T-cell (primary cell): Measurements from ENCODE around the gene NRG4. TPM values are rescaled to one million over a fixed set of nuclear protein-coding genes. Genes with fewer than 3 reads are reported as not detected.
A peak's percentile ranks its signal among the peaks of the same experiment; 100 is the strongest.
"Not testable (repeated sequence)": the region's sequence is repeated elsewhere in the genome, so short reads cannot be mapped to it uniquely, and the experiment has no call there.

Source experiments
- ATAC-seq, 4 experiments: fragments of 200-7000 bp in 3 of 4; fragments of 150-1000 bp in 1 of 4; cut with Tn5 transposase; replicated peaks in 1 of 4; 1 replicate in 3 of 4; 2 replicates in 1 of 4; pipeline ENCODE4 v1.10.0; 2021; ENCODE audit warnings: moderate library complexity in 3 of 4, mild to moderate bottlenecking in 2 of 4, moderate number of reproducible peaks in 1 of 4
- CTCF ChIA-PET, 2 donors: fragments of 300-600 bp; sonication (Branson Sonifier 250); formaldehyde crosslinking; loops; one replicate each; lab custom pipeline; 2022; ENCODE audit warnings: antibody characterized with exemption in 2 of 2; lab: Charles Lee
- POLR2A ChIA-PET, 2 donors: fragments of 300-600 bp; sonication (Branson Sonifier 250); formaldehyde crosslinking; loops; one replicate each; lab custom pipeline; 2022; ENCODE audit warnings: antibody characterized with exemption in 2 of 2; lab: Charles Lee
- DNase-seq, 35 experiments: peaks; one replicate each; pipeline versions ENCODE4 v3.0.0 to v3.0.0-alpha.2; 2013 to 2023
- H3K27ac ChIP-seq: one replicate; pipeline ENCODE4 v1.5.1; 2013; ENCODE audit warnings: low read length
- H3K27me3 ChIP-seq, 2 experiments: replicated peaks in 1 of 2; 1 replicate in 1 of 2; 2 replicates in 1 of 2; pipeline versions ENCODE4 v1.6.1 to v1.7.0; 2013; ENCODE audit warnings: low read length in 1 of 2, mixed read lengths in 1 of 2; ENCODE audit not compliant: control insufficient read depth in 2 of 2, insufficient read depth in 2 of 2; ENCODE audit errors: extremely low read depth in 1 of 2
- H3K36me3 ChIP-seq, 2 donors: 1 replicate in 1 of 2; 2 replicates in 1 of 2; pipeline versions ENCODE4 v1.6.1 to v1.7.0; 2013; ENCODE audit warnings: low read length in 1 of 2; ENCODE audit not compliant: control insufficient read depth in 2 of 2, insufficient read depth in 1 of 2; ENCODE audit errors: extremely low read depth in 1 of 2
- H3K4me1 ChIP-seq, 2 experiments: 1 replicate in 1 of 2; 2 replicates in 1 of 2; pipeline versions ENCODE4 v1.6.1 to v1.7.0; 2013; ENCODE audit warnings: low read length in 2 of 2, mixed read lengths in 1 of 2; ENCODE audit not compliant: insufficient read depth in 2 of 2, control insufficient read depth in 1 of 2; ENCODE audit errors: extremely low read depth in 1 of 2
- H3K4me3 ChIP-seq, 2 donors: 1 replicate in 1 of 2; 2 replicates in 1 of 2; pipeline versions ENCODE4 v1.5.1 to v1.7.0; 2013; ENCODE audit warnings: mild to moderate bottlenecking in 2 of 2, low read length in 1 of 2, moderate library complexity in 1 of 2; ENCODE audit not compliant: control insufficient read depth in 1 of 2; ENCODE audit errors: extremely low read depth in 1 of 2
- H3K9me3 ChIP-seq: 2 replicates; pipeline ENCODE4 v1.7.0; 2013
- H3K27ac Mint-ChIP-seq, 2 donors: one replicate each; pipeline ENCODE4 v1.8.0; 2020 to 2021; ENCODE audit warnings: mild to moderate bottlenecking in 2 of 2, mixed read lengths in 2 of 2
- H3K27me3 Mint-ChIP-seq, 2 donors: one replicate each; pipeline ENCODE4 v1.8.0; 2021 to 2022; ENCODE audit warnings: mixed read lengths in 2 of 2
- H3K36me3 Mint-ChIP-seq: one replicate; pipeline ENCODE4 v1.8.0; 2021; ENCODE audit warnings: mixed read lengths
- H3K4me1 Mint-ChIP-seq, 3 donors: one replicate each; pipeline ENCODE4 v1.8.0; 2020 to 2022; ENCODE audit warnings: mixed read lengths in 3 of 3, mild to moderate bottlenecking in 1 of 3
- H3K4me3 Mint-ChIP-seq, 3 donors: one replicate each; pipeline ENCODE4 v1.8.0; 2020 to 2022; ENCODE audit warnings: mild to moderate bottlenecking in 3 of 3, mixed read lengths in 3 of 3, moderate library complexity in 3 of 3
- H3K9me3 Mint-ChIP-seq, 3 donors: one replicate each; pipeline ENCODE4 v1.8.0; 2020 to 2022; ENCODE audit warnings: mixed read lengths in 3 of 3
- WGBS: methylation state at CpG from one replicate; pipeline ENCODE4 v1.1.5; 2013; ENCODE audit warnings: missing lambda C conversion rate; ENCODE audit not compliant: insufficient coverage; 5-methylcytosine and 5-hydroxymethylcytosine counted together
- total RNA-seq, 35 experiments: library from RNA in 6 of 35; stranded (reverse) in 6 of 35; fragments of 120-200 nt in 1 of 35; gene quantifications; one replicate each; pipeline versions ENCODE4 v1.2.1 to v1.2.4 and lab custom pipeline; 2013 to 2026

NRG4 gene
- total RNA-seq, 5 donors from 2014 or later (not counting 1 experiment from before 2014, with no cell fraction given) = 0.06 to 0.20 (median 0.09) TPM; not detected in 2

DNA sequence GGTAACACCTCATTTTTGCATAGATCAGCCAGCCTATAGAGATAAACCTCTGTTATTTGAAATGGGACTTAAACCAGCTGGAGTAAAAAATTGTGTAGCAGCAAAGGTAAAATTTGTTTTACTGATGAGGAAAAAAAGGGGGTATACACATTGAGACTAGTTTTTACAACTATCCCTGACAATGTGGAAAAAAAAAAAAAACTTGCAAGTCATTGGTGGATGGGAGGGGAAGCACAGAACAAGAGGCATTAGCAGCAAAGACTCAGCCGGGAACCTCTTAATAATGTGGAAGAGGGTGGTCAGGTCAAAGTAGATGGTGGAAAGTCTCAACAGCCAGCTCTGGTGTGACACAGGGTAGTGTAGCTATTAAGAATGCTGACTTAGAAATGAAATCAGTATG, 94.1 kb downstream of the NRG4 start:
- no peaks in the 10 kb centered on the region for H3K9me3 Mint-ChIP-seq
- ChIA-PET POLR2A (no interaction called here), CTCF (interaction anchor here in 1 of 2 donors (0.7 kb wide), 1 partner anchor 130 kb away, joined by 4 read pairs; no protein-coding TSS in a partner anchor)
- Histone ChIP-seq H3K27me3 (no peaks in the 10 kb centered on the region), H3K36me3 (peaks cover 7 to 39% of the 10 kb centered on the region in 2 donors), H3K9me3 (no peaks in the 10 kb centered on the region), H3K27ac (no peak overlapping the region), H3K4me1 (no peaks in the 10 kb centered on the region), H3K4me3 (no peak overlapping the region)
- no peak for ATAC-seq
- no peak overlapping the region for H3K27ac Mint-ChIP-seq
- no peaks in the 10 kb centered on the region for H3K27me3 Mint-ChIP-seq
- peaks cover 9 to 11% (median 10%) of the 10 kb centered on the region in 3 donors for H3K4me1 Mint-ChIP-seq
- DNase-seq = no peak
- no peak overlapping the region for H3K4me3 Mint-ChIP-seq
- WGBS = 100% methylated on average over 1 of the region's 1 CpG
- peaks cover 53% of the 10 kb centered on the region for H3K36me3 Mint-ChIP-seq

DNA sequence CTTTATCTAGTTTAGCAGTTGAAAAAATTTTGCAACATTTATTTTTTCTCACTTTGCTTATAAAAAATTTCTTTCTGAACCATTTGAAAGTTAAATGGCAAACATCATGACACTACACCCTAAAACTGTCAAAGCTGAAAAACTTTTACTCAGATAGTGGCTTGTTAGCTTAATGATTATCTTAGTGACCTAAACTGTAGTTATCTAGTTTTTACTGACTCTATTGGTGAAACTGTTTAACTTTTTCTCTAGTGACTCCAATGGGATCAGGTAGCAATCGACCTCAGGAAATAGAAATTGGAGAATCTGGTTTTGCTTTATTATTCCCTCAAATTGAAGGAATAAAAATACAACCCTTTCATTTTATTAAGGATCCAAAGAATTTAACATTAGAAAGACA, 95.2 kb downstream of the NRG4 start:
- no peaks in the 10 kb centered on the region for H3K4me1 ChIP-seq
- no peaks in the 10 kb centered on the region for H3K9me3 ChIP-seq
- Mint-ChIP-seq H3K27me3 (no peaks in the 10 kb centered on the region), H3K36me3 (peaks cover 57% of the 10 kb centered on the region), H3K4me3 (no peak overlapping the region), H3K4me1 (peaks cover 10 to 12% (median 12%) of the 10 kb centered on the region in 3 donors), H3K27ac (no peak overlapping the region), H3K9me3 (peaks cover 0 to 1% (median 0%) of the 10 kb centered on the region in 3 donors)
- WGBS = no CpG with 5 or more reads among the region's 1 CpG
- DNase-seq = no peak
- no peak for ATAC-seq
- no peak overlapping the region for H3K27ac ChIP-seq
- H3K36me3 ChIP-seq = peaks cover 7 to 41% of the 10 kb centered on the region in 2 donors
- ChIA-PET CTCF (no interaction called here), POLR2A (no interaction called here)
- no peaks in the 10 kb centered on the region for H3K27me3 ChIP-seq
- H3K4me3 ChIP-seq = no peak overlapping the region

DNA sequence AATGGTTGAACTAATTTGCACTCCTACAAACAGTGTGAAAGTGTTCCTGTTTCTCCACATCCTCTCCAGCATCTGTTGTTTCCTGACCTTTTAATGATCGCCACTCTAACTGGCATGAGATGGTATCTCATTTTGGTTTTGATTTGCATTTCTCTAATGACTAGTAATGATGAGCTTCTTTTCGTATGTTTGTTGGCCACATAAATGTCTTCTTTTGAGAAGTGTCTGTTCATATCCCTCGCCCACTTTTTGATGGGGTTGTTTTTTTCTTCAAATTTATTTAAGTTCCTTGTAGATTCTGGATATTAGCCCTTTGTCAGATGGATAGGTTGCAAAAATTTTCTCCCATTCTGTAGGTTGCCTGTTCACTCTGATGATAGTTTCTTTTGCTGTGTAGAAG, 101.9 kb downstream of the NRG4 start:
- H3K36me3 Mint-ChIP-seq = peaks cover 60% of the 10 kb centered on the region
- H3K27ac Mint-ChIP-seq, H3K9me3 ChIP-seq, DNase-seq, H3K9me3 Mint-ChIP-seq, H3K27me3 ChIP-seq, H3K4me3 Mint-ChIP-seq, CTCF ChIA-PET, POLR2A ChIA-PET, H3K27me3 Mint-ChIP-seq, H3K27ac ChIP-seq, H3K4me3 ChIP-seq, H3K4me1 ChIP-seq, ATAC-seq: not testable (repeated sequence)
- H3K36me3 ChIP-seq = peaks cover 6 to 34% of the 10 kb centered on the region in 2 donors
- H3K4me1 Mint-ChIP-seq = peaks cover 49 to 54% (median 53%) of the 10 kb centered on the region in 3 donors
- WGBS = no CpG with 5 or more reads among the region's 3 CpGs

DNA sequence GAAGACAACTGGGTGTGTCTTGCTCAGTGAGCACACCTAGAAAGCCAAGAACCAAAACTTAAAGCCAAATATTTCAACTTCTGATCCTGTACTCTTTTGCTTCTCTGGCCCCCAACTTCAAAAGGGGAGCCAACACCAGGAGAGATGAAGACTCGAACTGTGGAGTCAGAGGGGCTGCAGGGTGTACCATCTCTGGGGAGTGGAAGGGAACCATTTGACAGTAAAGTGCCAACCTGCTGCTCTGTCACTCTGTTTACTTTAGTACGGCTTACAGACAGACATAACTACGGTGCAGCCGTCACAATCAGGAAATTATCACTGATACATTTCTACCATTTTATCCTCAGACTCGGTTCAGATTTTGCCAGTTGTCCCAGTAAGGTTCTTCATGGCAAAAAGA, 107.0 kb downstream of the NRG4 start:
- Histone ChIP-seq H3K27me3 (no peaks in the 10 kb centered on the region), H3K4me3 (no peak overlapping the region), H3K27ac (no peak overlapping the region), H3K4me1 (peaks cover 5 to 20% of the 10 kb centered on the region in 2 experiments), H3K36me3 (peaks cover 6 to 19% of the 10 kb centered on the region in 2 donors), H3K9me3 (peaks cover 2% of the 10 kb centered on the region)
- Mint-ChIP-seq H3K36me3 (peaks cover 18% of the 10 kb centered on the region), H3K4me1 (peaks cover 59 to 69% (median 62%) of the 10 kb centered on the region in 3 donors), H3K9me3 (no peaks in the 10 kb centered on the region), H3K4me3 (peak overlapping the region; percentile 96 to 99 (median 98)), H3K27me3 (no peaks in the 10 kb centered on the region), H3K27ac (peak overlapping the region; percentile 38 to 86)
- WGBS = 98% methylated on average over 4 of the region's 5 CpGs
- CTCF ChIA-PET = no interaction called here
- POLR2A ChIA-PET = no interaction called here
- ATAC-seq (no peak), DNase-seq (no peak)

DNA sequence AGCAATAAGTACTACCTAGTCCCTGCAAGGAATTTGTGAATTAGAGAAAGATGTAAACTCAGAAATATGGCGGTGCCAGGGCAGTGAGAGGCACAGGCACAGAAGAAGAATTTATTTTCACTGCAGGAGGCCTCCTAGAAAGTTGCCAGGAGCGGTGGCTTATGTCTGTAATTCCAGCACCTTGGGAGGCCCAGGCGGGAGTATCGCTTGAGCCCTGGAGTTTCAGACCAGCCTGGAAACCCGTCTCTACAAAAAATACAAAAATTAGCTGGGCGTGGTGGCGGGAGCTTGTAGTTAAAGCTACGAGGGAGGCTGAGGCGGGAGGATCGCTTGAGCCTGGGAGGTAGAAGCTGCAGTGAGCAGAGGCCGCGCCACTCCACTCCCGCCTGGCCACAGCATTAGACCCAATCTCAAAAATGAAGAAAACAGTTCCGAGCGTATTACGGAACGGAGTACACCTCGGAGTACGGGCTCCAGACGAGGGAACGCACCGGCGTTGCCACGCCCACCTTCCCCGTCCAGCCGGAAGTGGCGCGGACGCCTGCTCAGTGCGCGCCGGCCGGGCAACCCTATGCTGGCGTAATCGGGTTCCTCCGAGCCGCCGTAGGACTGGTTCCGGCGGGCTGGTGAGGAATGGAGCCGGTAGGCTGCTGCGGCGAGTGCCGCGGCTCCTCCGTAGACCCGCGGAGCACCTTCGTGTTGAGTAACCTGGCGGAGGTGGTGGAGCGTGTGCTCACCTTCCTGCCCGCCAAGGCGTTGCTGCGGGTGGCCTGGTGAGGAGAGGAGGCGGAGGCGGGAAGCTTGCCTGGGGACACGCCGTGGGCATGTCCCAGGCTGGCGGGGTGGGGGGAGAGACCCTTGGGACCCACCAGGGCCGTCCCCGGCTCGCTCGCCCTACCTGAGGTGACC, 108.6 kb downstream of the NRG4 start, which contains the start of gene FBXO22:
Gene FBXO22, plus strand, starts transcription at position 548 of the 909 bp plus-strand sequence. Its CDS starts 86 bp downstream, at position 634.
- H3K27me3 Mint-ChIP-seq = no peaks in the 10 kb centered on the region
- Histone ChIP-seq H3K9me3 (no peaks in the 10 kb centered on the region), H3K27ac (peak within 1 kb of the TSS; percentile 67), H3K36me3 (peaks cover 4 to 15% of the 10 kb centered on the region in 2 donors), H3K27me3 (no peaks in the 10 kb centered on the region), H3K4me1 (peaks cover 5 to 20% of the 10 kb centered on the region in 2 experiments), H3K4me3 (peak within 1 kb of the TSS; percentile 84 to 91)
- DNase-seq = peak; percentile 71 to 91 (median 83)
- peak; percentile 92 to 95 (median 94) for ATAC-seq
- H3K9me3 Mint-ChIP-seq = no peaks in the 10 kb centered on the region
- H3K27ac Mint-ChIP-seq = peak within 1 kb of the TSS; percentile 96
- 1% methylated on average over 53 of the region's 63 CpGs for WGBS
- ChIA-PET POLR2A (no interaction called here), CTCF (interaction anchor here in 1 of 2 donors (0.6 kb wide), 1 partner anchor 82 kb away, joined by 3 read pairs; no protein-coding TSS in a partner anchor)
- H3K36me3 Mint-ChIP-seq = peaks cover 4% of the 10 kb centered on the region
- peak within 1 kb of the TSS; percentile 96 to 99 (median 98) for H3K4me3 Mint-ChIP-seq
- peaks cover 45 to 56% (median 46%) of the 10 kb centered on the region in 3 donors for H3K4me1 Mint-ChIP-seq

DNA sequence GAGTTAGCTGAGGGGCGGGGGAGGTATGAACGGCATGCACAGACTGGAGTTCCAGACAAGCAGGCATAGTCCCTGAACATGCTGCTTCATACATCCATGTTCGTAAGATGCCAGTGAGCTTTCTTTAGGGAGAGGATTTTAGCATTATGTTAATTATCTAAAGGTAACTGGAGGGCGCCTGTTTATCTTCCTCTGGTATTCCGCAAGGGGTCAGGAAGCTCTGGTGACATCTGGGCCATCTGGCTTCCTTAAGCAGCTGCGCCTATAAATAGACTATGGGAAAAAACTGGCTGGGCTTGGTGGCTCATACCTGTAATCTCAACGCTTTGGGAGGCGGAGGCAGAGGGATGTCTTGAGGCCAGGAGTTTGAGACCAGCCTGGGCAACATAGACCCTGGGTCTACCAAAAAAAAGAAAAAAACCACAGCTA, 110.1 kb downstream of the NRG4 start:
- Mint-ChIP-seq H3K27me3 (no peaks in the 10 kb centered on the region), H3K27ac (peak overlapping the region; percentile 74 to 96), H3K36me3 (peaks cover 7% of the 10 kb centered on the region), H3K4me1 (peaks cover 45 to 53% (median 46%) of the 10 kb centered on the region in 3 donors), H3K9me3 (no peaks in the 10 kb centered on the region), H3K4me3 (peak overlapping the region; percentile 65 to 98 (median 96))
- WGBS = 93% methylated on average over 3 of the region's 8 CpGs
- peaks cover 5 to 20% of the 10 kb centered on the region in 2 experiments for H3K4me1 ChIP-seq
- ATAC-seq = no peak
- ChIA-PET POLR2A (no interaction called here), CTCF (no interaction called here)
- H3K27me3 ChIP-seq = no peaks in the 10 kb centered on the region
- H3K4me3 ChIP-seq = no peak overlapping the region
- H3K9me3 ChIP-seq = no peaks in the 10 kb centered on the region
- no peak overlapping the region for H3K27ac ChIP-seq
- DNase-seq = no peak
- peaks cover 0 to 13% of the 10 kb centered on the region in 2 donors for H3K36me3 ChIP-seq
